ENCODE data around the gene ACE2.

- no peak for TF ChIP-seq CTCF (IDR thresholded peaks at IDR 0.05; ENCODE audit: low read length)
- TF ChIP-seq EZH2 (optimal IDR thresholded peaks at IDR 0.05; ENCODE audit: low read depth, low read length): no peak
Observed at GRCh38 chrX:15646543-15646942, 45.8 kb upstream of the ACE2 start.

All from MM.1S (cell line).